ENCODE measurements around the gene C11orf24. TPM values are rescaled to one million over a fixed set of nuclear protein-coding genes. Genes with fewer than 3 reads are reported as not detected.

C11orf24 gene
- 15.3 TPM for total RNA-seq

DNA sequence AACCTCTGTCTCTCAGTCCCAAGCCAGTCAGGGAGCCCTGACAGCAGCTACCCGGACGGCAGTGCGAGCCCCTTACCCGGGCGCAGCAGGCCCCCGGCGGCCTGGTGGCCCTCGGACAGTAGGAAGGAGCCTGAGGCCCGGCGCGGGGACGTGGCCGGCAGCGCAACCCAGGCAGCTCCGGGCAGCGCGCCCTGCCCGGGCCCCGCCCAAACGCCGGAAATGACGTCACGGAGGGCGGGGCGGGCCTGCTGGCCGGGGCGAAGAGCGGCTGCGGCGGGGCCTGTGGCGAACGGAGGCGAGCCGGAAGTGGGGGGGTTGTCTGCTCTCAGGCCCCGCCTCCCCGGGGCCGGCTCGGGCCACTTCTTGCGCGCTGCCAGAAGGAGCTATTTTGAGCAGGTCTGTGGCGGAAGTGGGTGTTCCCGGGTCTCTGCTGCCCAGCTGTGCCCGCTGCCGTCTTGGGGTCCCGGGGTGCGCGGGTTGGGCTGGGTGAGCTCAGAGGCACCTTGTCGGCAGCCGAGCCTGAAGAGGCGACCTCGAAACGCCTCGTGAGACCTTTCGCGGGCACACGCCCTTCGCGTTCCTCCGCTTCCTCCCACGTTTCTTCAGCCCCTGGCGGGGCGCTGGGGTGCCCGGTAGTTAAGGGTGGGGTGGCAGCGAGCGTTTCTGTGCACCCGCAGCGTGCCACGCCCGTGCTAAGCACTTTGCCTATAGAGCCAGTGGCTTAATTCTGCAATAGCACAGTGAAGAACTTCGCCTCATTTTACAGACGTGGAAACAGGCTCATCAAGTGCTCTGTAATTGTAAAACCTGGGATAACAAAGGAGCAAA is at the start of gene C11orf24:
Gene C11orf24, minus strand, starts transcription at position 193 of the 828 bp plus-strand sequence. CDS start 8,206 bp downstream, outside the sequence.

DNA sequence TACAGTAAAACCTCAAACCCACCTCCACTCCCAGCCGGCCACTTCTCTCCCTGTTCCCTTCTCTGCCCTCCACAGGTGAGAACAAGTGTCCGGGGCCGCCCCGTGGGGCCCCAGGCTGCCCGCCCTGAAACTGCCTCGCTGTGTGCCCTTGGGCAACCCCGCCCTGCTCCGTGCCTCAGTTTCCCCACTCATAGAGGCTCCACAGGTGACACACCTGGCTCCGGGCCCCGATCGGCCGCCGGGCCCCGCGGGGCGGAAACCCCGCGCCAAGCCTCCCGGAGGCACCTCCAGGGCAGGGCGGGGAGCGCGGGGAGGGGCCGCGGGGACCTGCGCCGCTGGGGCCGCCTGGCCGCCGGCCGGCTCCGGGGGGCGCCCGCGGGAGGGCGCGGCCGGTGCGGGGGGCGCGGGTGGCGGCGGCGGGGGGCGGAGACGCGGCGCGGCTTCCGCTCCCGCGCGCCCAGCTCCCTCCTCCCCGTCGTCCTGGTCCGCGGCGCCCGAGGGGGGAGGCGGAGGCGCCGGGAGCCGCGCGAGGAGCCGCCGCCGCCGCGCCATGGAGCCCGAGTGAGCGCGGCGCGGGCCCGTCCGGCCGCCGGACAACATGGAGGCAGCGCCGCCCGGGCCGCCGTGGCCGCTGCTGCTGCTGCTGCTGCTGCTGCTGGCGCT is 40.5 kb upstream of the C11orf24 start, which contains the start of gene LRP5:
Gene LRP5, plus strand, starts transcription at position 475 of the 663 bp plus-strand sequence. Its CDS starts 124 bp downstream, at position 599.

DNA sequence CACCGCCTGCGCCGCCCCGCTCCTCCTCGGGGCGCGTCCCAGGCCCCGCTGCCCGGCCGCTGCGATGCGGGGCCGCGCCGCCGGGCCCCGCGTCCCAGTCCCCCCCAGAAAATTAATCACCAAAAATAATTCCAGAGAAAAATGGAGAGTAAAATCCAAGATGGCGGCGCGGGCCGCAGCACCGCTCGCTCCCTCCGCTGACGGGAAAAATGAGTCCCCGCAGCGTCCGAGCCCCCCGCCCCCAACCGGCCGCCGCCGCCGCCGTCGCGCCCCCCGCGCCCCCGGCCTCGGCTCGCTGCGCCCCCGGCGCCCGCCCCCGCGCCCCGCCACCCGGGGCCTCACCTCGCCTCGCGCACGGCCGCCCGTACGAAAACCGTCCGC is 58.6 kb downstream of the C11orf24 start, which contains the start of gene KMT5B:
Gene KMT5B, minus strand, starts transcription at position 162 of the 381 bp plus-strand sequence. CDS start 23,220 bp downstream, outside the sequence.

Other genes starting within 250 kb of the C11orf24 start
- 57.3 TPM for gene NDUFS8, start 241.3 kb downstream of the C11orf24 start, total RNA-seq
- gene TCIRG1, start 232.9 kb downstream of the C11orf24 start, total RNA-seq = 4.7 TPM
- gene CHKA, start 150.6 kb downstream of the C11orf24 start, total RNA-seq = 72.0 TPM
- gene KMT5B, start 58.7 kb downstream of the C11orf24 start, total RNA-seq = 164 TPM
- 25.4 TPM for gene LRP5, start 40.6 kb upstream of the C11orf24 start, total RNA-seq
- gene PPP6R3, start 188.8 kb upstream of the C11orf24 start, total RNA-seq = 182 TPM